CD4-positive, alpha-beta T cell treated with Interleukin-15 for 4 hours (primary cell): ENCODE data around the gene RND2.
"Not testable (repeated sequence)": the region's sequence is repeated elsewhere in the genome, so short reads cannot be mapped to it uniquely, and the experiment has no call there.

ENCODE experiments used
- DNase-seq: peaks from one replicate; pipeline ENCODE4 v3.0.0-alpha.2; 2020; ENCODE audit warnings: low spot score

RND2 gene

DNA sequence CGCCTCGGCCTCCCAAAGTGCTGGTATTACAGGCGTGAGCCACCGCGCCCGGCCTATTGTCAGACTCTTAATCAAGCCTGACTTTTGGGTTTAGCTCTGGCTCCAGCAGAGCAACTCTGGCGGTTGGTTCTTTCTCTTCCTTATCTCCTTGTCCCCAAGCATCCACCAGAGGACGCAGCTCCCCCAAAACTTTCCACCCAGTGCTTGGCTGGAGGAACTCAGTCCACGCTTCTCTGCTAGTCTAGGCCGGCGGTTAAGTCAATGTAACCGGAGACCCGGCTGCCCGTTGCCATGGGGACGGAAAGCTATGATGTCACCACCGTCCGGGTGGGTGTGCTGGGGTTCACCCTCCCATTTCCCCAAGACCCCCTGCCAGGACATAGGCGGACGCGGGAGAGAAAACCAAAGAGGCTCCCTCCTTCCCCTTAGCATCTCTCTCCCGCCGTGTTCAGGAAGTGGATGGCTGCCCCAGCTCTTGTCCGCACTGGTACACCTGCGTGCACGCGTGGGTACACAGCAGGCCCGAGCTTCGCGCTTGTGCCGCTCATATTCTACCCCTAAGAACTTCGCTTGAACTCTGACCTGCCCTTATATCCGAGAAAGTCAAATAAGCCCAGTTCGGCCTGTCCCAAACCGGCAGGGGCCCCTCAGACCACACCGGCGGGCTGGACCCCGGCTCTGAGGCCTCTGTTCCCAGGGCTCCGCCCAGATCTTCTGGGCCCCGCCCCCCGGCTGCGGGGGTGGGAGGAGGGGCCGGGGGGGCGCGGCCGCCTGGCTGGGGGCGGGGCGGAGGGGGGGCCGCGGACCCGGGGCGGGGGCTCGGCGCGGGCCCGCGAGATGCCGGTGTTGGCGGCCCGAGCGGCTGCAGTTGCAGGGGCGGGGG is at the start of gene RND2:
TSS of gene RND2 (plus strand) at position 825 of the 883 bp plus-strand sequence. CDS start 117 bp downstream, outside the sequence.
- peak; percentile 82 for DNase-seq

DNA sequence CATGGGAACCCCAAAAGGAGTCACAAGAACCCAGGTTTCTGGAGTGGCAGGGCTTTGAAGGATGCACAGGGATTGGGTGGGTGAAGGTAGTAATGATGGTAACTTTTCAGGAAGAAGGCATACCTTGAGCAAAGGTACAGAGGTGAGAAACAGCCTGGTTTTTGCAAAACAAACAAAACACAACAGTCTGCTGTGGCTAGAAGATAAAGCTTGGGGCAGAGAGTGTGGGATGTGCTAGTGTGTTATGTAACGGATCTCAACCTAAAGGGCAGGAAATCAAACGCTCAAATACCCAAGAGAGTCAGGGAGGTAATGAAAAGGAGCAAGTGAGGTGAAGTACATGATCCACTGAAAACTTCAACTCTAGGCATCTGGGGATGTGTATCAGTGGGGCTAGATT is 49.8 kb upstream of the RND2 start:
- DNase-seq = no peak

DNA sequence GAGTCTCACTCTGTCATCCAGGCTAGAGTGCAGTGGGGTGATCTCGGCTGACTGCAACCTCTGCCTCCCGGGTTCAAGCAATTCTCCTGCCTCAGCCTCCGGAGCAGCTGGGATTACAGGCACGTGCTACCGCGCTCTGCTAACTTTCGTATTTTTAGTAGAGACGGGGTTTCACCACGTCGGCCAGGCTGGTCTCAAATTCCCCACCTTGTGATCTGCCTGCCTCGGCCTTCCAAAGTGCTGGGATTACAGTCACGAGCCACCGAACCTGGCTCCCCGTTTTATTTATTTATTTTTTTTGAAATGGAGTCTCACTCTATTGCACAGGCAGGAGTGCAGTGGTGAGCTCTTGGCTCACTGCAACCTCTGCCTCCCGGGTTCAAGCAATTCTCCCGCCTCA is 49.3 kb upstream of the RND2 start:
- DNase-seq = not testable (repeated sequence)

DNA sequence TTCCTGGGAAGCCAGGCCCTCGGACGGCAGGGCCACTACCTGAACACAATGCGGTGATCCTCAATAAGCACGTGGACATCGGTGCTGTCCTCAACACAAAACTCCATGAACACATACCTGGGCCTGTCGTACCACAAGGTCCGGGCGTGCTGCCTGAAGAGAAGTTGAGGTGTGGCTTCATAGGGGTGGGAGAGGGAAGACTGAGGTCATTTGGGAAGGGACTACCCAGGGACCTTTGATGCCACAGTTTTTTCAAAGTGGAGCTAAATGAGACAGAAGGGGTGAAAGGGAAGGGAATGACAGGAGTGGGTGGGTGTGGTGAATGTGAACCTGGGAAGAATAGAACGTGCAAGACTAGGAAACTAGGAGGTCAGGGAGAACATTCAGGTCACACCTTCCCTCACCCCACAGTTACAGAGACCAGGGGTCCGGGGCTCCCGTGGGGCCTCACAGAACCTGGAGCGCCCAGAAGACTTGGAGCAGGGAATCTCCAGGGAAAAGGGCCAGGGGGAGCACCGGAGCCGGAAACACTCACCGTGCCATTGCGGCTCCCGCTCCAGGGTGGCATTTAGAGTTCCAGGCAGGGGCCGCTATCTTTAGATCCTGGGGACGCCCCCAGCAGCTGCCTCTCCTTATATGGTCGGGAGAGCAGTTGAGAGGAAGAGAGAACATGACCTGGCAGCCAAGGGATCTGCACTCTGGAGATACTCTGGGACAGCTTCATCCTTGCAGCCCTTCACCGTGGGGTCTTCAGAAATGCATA is 45.3 kb upstream of the RND2 start, which contains the start of gene PTGES3L:
TSS of gene PTGES3L (minus strand) at position 570 of the 763 bp plus-strand sequence. CDS start at position 543, 27 bp downstream.
- no peak for DNase-seq

DNA sequence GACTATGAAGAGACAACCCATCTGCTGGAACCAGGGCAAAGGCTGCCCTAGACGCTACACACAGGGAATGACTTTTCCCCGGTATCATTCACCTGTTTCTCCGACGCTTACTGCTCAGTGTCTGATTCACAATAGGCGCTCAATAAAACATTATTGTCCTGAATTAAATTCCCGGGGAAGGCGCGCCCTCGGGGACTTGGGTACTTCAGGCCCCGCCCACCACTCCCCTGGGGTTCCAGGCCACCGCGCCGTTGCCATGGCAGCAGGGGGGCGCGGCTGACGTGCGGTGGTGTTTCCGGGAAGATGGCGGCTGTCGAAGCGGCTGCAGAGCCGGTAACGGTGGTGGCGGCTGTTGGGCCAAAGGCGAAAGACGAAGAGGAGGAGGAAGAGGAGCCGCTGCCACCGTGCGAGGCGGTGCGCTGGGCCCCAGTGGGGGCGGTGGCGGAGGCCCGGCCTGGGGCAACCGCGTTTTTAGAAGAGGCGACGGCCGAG is 44.7 kb upstream of the RND2 start, which contains the start of gene RUNDC1:
TSS of gene RUNDC1 (plus strand) at position 292 of the 492 bp plus-strand sequence. CDS start at position 304, 12 bp downstream.
- DNase-seq = peak; percentile 89

DNA sequence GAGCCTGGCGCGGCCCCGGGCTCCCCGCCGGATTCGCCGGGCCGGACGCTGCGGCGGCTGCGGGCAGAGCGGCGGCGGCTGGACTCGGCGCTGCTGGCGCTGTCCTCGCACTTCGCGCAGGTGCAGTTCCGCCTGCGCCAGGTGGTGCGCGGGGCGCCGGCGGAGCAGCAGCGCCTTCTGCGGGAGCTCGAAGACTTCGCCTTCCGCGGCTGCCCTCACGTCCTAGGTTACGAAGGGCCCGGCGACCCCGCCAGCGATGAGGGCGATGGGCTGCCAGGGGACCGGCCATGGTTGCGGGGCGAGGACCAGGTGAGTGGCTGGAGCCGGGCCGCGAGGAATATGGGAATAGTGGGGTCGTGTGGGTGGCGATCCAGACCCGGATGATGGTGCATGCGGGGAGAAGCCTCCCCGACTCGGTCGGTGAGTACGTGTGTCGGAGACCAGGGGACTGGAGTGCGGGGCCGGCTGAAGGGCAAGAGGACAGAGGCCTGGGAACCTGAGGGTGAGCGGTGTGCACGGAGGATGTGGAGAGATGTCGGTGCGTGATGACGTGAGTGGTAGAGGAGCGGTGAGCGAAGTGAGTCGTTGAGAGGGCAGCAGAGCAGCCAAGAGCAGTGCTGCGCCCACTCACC is 44.1 kb upstream of the RND2 start:
- peak; percentile 37 for DNase-seq

DNA sequence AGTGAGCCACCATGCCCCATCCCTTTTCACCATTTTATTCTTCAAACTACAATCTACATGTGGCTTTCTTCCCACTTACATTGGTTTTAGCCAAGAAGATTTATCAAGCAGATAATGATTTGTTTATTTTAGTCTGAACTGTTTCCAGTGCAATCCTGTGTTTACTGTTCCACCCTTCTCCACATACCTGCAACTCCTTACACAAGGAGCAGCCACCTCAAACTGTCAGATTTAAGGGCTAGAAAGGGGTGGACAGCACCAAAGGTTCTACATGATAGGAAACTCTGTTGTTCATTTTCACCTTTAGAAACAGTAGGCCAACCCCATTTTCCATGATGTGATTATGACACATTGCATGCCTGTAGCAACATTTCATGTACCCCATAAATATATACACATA is 42.8 kb upstream of the RND2 start:
- no peak for DNase-seq

- DNase-seq = no peak
These were observed 39.8 kb upstream of the RND2 start for GRCh38 chr17:42985225-42985624.

- no peak for DNase-seq
These were observed 35.9 kb upstream of the RND2 start for GRCh38 chr17:42989141-42989540.

GRCh38 chr17:42989726-42990652 is 35.0 kb upstream of the RND2 start:
- no peak for DNase-seq

- no peak for DNase-seq
These were observed 33.6 kb upstream of the RND2 start for GRCh38 chr17:42991471-42991870.

DNA sequence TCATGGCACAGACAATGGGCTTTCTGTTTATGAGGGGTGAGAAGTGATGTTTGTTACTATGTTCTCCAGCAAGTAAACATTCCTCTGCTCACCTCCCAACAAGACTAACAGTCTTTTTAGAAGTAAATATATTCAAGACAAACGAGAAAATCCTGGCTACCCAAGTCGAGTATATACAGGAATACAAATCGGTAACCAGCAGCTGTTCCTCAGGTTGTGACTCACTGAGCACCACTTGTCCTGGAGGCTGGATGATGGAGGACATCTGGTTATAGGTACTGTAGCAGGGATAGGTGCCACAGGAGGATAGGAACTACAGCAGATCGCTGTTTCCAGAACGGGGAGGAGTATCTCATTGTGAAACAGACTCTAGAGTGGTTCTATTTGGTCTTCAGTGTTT is 32.2 kb upstream of the RND2 start:
- DNase-seq = no peak

- not testable (repeated sequence) for DNase-seq
These were observed 31.1 kb upstream of the RND2 start for GRCh38 chr17:42993913-42994312.

GRCh38 chr17:42997390-42997983 is 27.5 kb upstream of the RND2 start:
- DNase-seq = no peak

DNA sequence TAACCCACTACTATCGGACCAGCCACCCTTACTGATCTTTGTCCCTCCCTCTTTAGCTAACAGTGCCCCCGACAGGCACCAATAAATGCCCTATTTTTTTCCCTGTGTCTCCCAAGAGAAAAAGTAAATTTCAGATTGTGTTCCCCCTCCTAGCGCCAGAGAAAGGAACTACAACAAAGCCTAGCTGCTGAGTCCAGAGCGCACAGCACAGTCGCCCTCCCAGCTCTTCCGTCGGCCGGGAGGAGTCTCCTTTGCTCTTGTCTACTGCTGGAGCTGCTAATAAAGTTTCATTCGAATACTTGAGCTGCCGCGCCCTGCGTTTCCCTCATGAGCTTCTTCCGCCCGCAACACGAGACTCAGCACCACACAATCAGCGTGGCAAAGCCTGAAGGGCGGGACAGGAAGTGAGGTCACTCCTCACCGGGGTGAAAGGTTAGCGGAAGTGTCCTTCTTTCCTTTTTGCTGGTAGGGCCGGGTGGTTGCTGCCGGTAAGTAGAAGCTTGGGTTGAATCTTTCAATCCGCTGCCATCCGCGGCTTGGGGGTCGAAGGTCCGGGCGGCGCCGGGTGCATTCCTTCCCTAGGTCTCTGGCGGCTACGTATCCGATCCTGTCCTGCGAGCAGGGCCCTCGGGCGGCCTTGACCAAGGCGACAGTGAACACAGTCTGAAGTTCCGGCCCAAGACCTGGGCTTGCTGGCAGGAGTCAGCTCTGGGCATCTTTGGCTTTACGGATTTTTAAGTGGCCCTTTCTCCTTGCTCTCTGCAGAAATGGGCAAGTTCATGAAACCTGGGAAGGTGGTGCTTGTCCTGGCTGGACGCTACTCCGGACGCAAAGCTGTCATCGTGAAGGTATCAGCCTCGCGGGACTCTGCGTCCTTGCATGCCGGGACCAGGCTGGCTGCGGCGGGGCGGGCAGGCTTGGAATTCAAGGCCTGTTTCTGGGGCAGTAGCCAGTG is 26.8 kb upstream of the RND2 start, which contains the start of gene RPL27:
TSS of gene RPL27 (plus strand) at position 436 of the 955 bp plus-strand sequence. CDS start at position 768, 332 bp downstream.
- peak; percentile 99 for DNase-seq

DNA sequence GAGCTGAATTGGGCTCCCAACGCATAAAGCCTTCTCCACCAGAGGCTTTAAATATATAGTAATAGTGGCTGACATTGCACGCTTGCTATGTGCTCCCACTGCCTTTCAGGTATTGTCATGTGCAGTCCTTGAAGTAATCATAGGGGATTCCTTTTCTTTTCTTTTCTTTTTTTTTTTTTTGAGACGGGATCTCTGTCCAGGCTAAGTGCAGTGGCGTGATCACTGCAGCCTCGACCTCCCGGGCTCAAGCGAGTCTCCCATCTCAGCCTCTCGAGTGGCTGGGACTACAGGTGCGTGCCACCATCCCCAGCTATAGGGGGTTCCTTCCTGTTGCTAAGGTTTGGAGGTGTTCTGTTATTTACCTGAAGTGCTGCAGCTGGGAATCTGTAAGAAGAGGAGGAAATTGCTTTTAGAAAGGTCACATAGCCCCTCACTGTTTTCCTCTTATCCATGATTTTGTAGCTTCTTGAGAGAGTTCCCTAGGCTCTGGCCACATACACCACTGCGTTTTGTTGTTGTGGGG is 26.0 kb upstream of the RND2 start:
- no peak for DNase-seq

DNA sequence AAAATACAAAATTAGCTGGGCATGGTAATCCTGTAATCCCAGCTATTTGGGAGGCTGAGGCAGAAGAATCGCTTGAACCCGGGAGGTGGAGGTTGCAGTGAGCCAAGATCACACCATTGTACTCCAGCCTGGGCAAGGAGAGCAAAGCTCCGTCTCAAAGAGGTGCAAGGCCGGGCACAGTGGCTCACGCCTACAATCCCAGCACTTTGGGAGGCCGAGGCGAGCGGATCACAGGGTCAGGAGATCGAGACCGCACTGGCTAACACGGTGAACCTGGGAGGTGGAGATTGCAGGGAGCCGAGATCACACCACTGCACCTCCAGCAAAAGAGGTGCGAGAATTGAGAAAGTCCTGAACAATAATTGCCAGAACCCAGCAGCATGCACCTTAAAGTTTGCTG is 24.1 kb upstream of the RND2 start:
- DNase-seq = not testable (repeated sequence)

DNA sequence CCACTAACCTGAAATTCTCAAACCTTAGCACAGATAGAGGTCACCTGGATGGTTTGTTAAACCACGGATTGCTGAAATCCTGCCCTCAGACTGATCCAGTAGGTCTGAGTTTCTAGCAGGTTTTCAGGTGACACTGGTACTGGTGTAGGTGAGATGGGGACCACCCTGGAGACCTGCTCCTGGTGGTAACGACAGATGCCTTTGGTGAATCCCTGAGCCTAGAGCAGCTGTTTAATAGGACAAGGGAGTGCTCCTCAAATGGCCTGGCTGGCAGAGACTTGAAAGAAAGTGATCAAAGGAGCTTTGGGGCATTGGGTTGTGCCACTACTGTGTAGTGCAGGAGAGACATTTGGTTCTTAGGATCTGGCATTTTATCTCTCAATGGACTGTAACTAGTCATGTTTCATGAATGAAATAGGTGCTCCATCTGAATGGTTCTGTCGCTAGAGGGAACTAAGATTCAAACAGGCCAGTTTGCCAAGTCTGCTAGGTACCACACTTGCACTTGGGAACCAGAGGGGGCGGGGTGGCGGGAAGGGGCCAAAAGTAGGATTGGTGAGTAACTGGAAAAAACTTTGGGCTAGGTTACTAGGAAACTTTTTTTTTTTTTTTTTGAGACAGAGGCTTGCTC is 21.4 kb upstream of the RND2 start:
- no peak for DNase-seq
